HepG2 (cell line): Measurements from ENCODE around the gene CLDN7. TPM values are rescaled to one million over a fixed set of nuclear protein-coding genes. Genes with fewer than 3 reads are reported as not detected.

Source experiments
- ELF1 ChIP-seq: sonication (generic); formaldehyde crosslinking; IDR thresholded peaks from 2 replicates; pipeline ENCODE4 v1.4.0; 2020; ENCODE audit warnings: missing genetic modification reagents
- FOSL1 ChIP-seq: sonication (generic); formaldehyde crosslinking; IDR thresholded peaks from 2 replicates; pipeline ENCODE4 v1.9.0; 2021; ENCODE audit warnings: missing genetic modification reagents, borderline replicate concordance
- HDAC2 ChIP-seq: sonication (generic); formaldehyde crosslinking; IDR thresholded peaks from 2 replicates; pipeline ENCODE4 v1.4.0; 2020; ENCODE audit warnings: missing genetic modification reagents
- KDM2A ChIP-seq: sonication (generic); formaldehyde crosslinking; IDR thresholded peaks from 2 replicates; pipeline ENCODE4 v1.4.0; 2020; ENCODE audit warnings: low read depth, missing genetic modification reagents, borderline replicate concordance
- MED1 ChIP-seq: sonication (generic); formaldehyde crosslinking; IDR thresholded peaks from 2 replicates; pipeline ENCODE4 v1.4.0; 2020; ENCODE audit warnings: missing genetic modification reagents
- MTA1 ChIP-seq: sonication (generic); formaldehyde crosslinking; IDR thresholded peaks from 2 replicates; pipeline ENCODE4 v1.4.0; 2020; ENCODE audit warnings: missing genetic modification reagents, mild to moderate bottlenecking, borderline replicate concordance
- NR2F6 ChIP-seq, 2 experiments: IDR thresholded peaks; 2 replicates each; pipeline ENCODE4 v1.6.1; 2016; ENCODE audit warnings: antibody characterized with exemption in 1 of 2, mild to moderate bottlenecking in 1 of 2
- PRMT3 ChIP-seq: sonication (generic); formaldehyde crosslinking; IDR thresholded peaks from 2 replicates; pipeline ENCODE4 v1.8.1; 2022; ENCODE audit warnings: low read depth, mild to moderate bottlenecking, moderate library complexity, missing genetic modification reagents, borderline replicate concordance
- RFX3 ChIP-seq: IDR thresholded peaks from 2 replicates; pipeline ENCODE4 v1.6.1; 2016; ENCODE audit warnings: missing biosample characterization, missing genetic modification reagents
- RFXAP ChIP-seq: sonication (generic); formaldehyde crosslinking; IDR thresholded peaks from 2 replicates; pipeline ENCODE4 v1.4.0; 2020; ENCODE audit warnings: missing genetic modification reagents, borderline replicate concordance
- RXRA ChIP-seq: sonication (generic); formaldehyde crosslinking; IDR thresholded peaks from 2 replicates; pipeline ENCODE4 v1.5.1; 2020; ENCODE audit warnings: missing genetic modification reagents
- SMAD9 ChIP-seq: sonication (generic); formaldehyde crosslinking; IDR thresholded peaks from 2 replicates; pipeline ENCODE4 v1.5.1; 2020; ENCODE audit warnings: mild to moderate bottlenecking, missing genetic modification reagents
- ZFP90 ChIP-seq: sonication (generic); formaldehyde crosslinking; IDR thresholded peaks from 2 replicates; pipeline ENCODE4 v1.8.0; 2022; ENCODE audit warnings: missing genetic modification reagents, mild to moderate bottlenecking, inconsistent platforms, borderline replicate concordance
- ZNF253 ChIP-seq: sonication (generic); formaldehyde crosslinking; IDR thresholded peaks from 2 replicates; pipeline ENCODE4 v1.8.0; 2022; ENCODE audit warnings: mild to moderate bottlenecking, missing genetic modification reagents, borderline replicate concordance
- ZNF451 ChIP-seq: sonication (generic); formaldehyde crosslinking; IDR thresholded peaks from 2 replicates; pipeline ENCODE4 v1.5.0; 2020; ENCODE audit warnings: mild to moderate bottlenecking, missing genetic modification reagents
- ZNF552 ChIP-seq: sonication (generic); formaldehyde crosslinking; IDR thresholded peaks from 2 replicates; pipeline ENCODE4 v1.9.0; 2022; ENCODE audit warnings: missing genetic modification reagents, mild to moderate bottlenecking, borderline replicate concordance
- ZNF567 ChIP-seq: sonication (generic); formaldehyde crosslinking; IDR thresholded peaks from 2 replicates; pipeline ENCODE4 v1.8.1; 2023; ENCODE audit warnings: mild to moderate bottlenecking, missing genetic modification reagents, borderline replicate concordance
- ZNF598 ChIP-seq: sonication (generic); formaldehyde crosslinking; IDR thresholded peaks from 2 replicates; pipeline ENCODE4 v1.5.1; 2020; ENCODE audit warnings: mild to moderate bottlenecking, missing genetic modification reagents, borderline replicate concordance
- ZNF660 ChIP-seq: sonication (generic); formaldehyde crosslinking; IDR thresholded peaks from 2 replicates; pipeline ENCODE4 v1.5.1; 2020; ENCODE audit warnings: mild to moderate bottlenecking, low read depth, missing genetic modification reagents, borderline replicate concordance
- ZSCAN30 ChIP-seq: sonication (generic); formaldehyde crosslinking; IDR thresholded peaks from 2 replicates; pipeline ENCODE4 v1.5.0; 2020; ENCODE audit warnings: mild to moderate bottlenecking, missing genetic modification reagents
- ZZZ3 ChIP-seq: sonication (generic); formaldehyde crosslinking; IDR thresholded peaks from 2 replicates; pipeline ENCODE4 v1.4.0; 2020; ENCODE audit warnings: missing genetic modification reagents, mild to moderate bottlenecking, borderline replicate concordance
- polyA plus RNA-seq, 8 experiments: library from polyadenylated mRNA; depleted of rRNA in 3 of 8; stranded (reverse) in 7 of 8; unstranded in 1 of 8; fragments of >200 nt; fragmentation: Illumina TruSeq in 4 of 8; extraction: Trizol in 4 of 8; gene quantifications; 2 replicates each; pipeline versions ENCODE4 v1.2.1 to v1.2.3, GENCODE V29; 2011 to 2016; ENCODE audit warnings: low read depth in 4 of 8, missing spikeins in 1 of 8, mixed read lengths in 1 of 8; ENCODE audit not compliant: insufficient read depth in 1 of 8
- total RNA-seq, 5 experiments: library from RNA; depleted of rRNA; stranded (reverse); fragments of >200 nt; fragmentation: Illumina TruSeq; extraction: Trizol; gene quantifications; 2 replicates each; pipeline ENCODE4 v1.2.3, GENCODE V29; 2016; ENCODE audit warnings: low read depth in 1 of 5
- TF ChIP-seq, protein P1 (sequence below): sonication (generic); formaldehyde crosslinking; IDR thresholded peaks from 2 replicates; pipeline ENCODE4 v1.4.0; 2020; ENCODE audit warnings: missing genetic modification reagents, mild to moderate bottlenecking, borderline replicate concordance
- TF ChIP-seq, protein P2 (sequence below): sonication (generic); formaldehyde crosslinking; IDR thresholded peaks from 2 replicates; pipeline ENCODE4 v1.8.0; 2022; ENCODE audit warnings: low read depth, missing genetic modification reagents
- TF ChIP-seq, protein P3 (sequence below): sonication (generic); formaldehyde crosslinking; IDR thresholded peaks from 2 replicates; pipeline ENCODE4 v1.8.1; 2023; ENCODE audit warnings: missing genetic modification reagents, mild to moderate bottlenecking, borderline replicate concordance

The CLDN7 gene
- total and polyA plus RNA-seq, 2 of the 13 experiments (the other 11 are each of a cell fraction or from before 2014, with no cell fraction given), result not detected

DNA sequence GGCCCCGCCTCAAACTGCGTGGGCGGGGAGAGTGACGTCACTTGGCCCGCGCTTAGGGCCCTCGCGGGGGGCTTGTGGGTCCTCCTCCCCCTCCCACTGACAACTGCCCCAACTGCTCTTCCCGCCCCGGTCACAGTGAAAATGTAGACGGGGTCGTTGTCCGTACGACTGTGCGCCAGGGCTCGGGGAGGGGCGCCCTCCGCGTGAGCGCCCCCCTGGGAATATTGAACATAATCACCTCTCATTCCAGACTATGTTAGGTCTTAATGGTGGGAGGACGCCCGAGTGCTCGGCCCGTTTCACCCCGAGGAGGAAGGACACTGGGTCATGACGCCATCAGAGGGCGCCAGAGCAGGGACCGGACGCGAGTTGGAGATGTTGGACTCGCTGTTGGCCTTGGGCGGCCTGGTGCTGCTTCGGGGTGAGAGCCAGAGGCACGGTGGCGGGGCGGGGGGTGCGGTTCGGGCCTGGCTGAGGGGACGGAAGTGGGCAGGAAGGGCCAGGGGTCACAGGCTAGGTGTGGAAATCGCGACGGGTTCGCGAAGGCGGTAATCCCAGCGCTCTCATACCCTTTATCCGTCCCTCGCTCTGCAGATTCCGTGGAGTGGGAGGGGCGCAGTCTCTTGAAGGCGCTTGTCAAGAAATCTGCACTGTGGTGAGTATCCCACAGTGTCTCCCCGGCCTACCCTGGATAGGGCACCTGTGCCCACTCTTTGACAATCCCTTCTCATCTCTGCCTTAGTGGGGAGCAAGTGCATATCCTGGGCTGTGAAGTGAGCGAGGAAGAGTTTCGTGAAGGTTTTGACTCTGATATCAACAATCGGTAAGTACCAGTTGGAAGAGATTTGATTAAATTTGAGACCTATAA is 9.9 kb downstream of the CLDN7 start, which contains the start of gene ELP5 (continued):
- TF ChIP-seq, protein P1, sequence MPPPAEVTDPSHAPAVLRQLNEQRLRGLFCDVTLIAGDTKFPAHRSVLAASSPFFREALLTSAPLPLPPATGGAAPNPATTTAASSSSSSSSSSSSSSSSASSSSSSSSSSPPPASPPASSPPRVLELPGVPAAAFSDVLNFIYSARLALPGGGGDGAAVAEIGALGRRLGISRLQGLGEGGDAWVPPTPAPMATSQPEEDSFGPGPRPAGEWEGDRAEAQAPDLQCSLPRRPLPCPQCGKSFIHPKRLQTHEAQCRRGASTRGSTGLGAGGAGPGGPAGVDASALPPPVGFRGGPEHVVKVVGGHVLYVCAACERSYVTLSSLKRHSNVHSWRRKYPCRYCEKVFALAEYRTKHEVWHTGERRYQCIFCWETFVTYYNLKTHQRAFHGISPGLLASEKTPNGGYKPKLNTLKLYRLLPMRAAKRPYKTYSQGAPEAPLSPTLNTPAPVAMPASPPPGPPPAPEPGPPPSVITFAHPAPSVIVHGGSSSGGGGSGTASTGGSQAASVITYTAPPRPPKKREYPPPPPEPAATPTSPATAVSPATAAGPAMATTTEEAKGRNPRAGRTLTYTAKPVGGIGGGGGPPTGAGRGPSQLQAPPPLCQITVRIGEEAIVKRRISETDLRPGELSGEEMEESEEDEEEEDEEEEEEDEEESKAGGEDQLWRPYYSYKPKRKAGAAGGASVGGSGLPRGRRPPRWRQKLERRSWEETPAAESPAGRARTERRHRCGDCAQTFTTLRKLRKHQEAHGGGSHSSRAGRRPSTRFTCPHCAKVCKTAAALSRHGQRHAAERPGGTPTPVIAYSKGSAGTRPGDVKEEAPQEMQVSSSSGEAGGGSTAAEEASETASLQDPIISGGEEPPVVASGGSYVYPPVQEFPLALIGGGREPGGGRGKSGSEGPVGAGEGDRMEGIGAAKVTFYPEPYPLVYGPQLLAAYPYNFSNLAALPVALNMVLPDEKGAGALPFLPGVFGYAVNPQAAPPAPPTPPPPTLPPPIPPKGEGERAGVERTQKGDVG, result no peak
- TF ChIP-seq ELF1 (CRISPR knock-in tag) (peak; percentile 66), ZNF451 (CRISPR knock-in tag) (no peak), RFXAP (no peak), PRMT3 (CRISPR knock-in tag) (no peak), HDAC2 (peak; percentile 64; the same call in 1 of the 2 replicates), MTA1 (CRISPR knock-in tag) (peak; percentile 88), SMAD9 (CRISPR knock-in tag) (no peak), ZNF567 (CRISPR knock-in tag) (no peak), ZNF660 (CRISPR knock-in tag) (no peak), KDM2A (CRISPR knock-in tag) (peak; percentile 86; the same call in 1 of the 2 replicates), RXRA (CRISPR knock-in tag) (peak; percentile 88), ZFP90 (CRISPR knock-in tag) (peak; percentile 89), MED1 (CRISPR knock-in tag) (peak; percentile 76), NR2F6 (IDR thresholded peaks at IDR 0.05) (peak; percentile 50; the same call in 1 of the 2 replicates), NR2F6 (CRISPR knock-in tag; IDR thresholded peaks at IDR 0.05) (peak; percentile 80), ZNF598 (no peak), ZSCAN30 (CRISPR knock-in tag) (no peak), RFX3 (CRISPR knock-in tag) (no peak), FOSL1 (no peak; the same call in 1 of the 2 replicates), ZNF253 (CRISPR knock-in tag) (peak; percentile 74; the same call in 1 of the 2 replicates), ZNF552 (CRISPR knock-in tag) (no peak; the same call in 1 of the 2 replicates), ZZZ3 (CRISPR knock-in tag) (0 out of 2 replicates have a peak, but pooled peaks have one; percentile 60)
- TF ChIP-seq, protein P2, sequence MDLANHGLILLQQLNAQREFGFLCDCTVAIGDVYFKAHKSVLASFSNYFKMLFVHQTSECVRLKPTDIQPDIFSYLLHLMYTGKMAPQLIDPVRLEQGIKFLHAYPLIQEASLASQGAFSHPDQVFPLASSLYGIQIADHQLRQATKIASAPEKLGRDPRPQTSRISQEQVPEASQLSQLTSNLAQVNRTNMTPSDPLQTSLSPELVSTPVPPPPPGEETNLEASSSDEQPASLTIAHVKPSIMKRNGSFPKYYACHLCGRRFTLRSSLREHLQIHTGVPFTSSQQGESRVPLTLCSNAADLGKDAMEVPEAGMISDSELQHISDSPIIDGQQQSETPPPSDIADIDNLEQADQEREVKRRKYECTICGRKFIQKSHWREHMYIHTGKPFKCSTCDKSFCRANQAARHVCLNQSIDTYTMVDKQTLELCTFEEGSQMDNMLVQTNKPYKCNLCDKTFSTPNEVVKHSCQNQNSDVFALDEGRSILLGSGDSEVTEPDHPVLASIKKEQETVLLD (CRISPR knock-in tag), result peak; percentile 88
- TF ChIP-seq, protein P3, sequence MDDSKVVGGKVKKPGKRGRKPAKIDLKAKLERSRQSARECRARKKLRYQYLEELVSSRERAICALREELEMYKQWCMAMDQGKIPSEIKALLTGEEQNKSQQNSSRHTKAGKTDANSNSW (CRISPR knock-in tag), result no peak
